Mucosa of stomach (tissue), 1 donor: ENCODE data around the gene ZNF394.

Experiments used
- H3K27me3 ChIP-seq: one replicate; pipeline ENCODE4 v1.7.0; 2013; ENCODE audit warnings: mild to moderate bottlenecking, low read length; ENCODE audit not compliant: control insufficient read depth, insufficient read depth
- H3K36me3 ChIP-seq: one replicate; pipeline ENCODE4 v1.7.0; 2013; ENCODE audit warnings: low read length; ENCODE audit not compliant: control insufficient read depth, insufficient read depth
- H3K4me1 ChIP-seq: one replicate; pipeline ENCODE4 v1.7.0; 2013; ENCODE audit warnings: mild to moderate bottlenecking, low read length; ENCODE audit not compliant: control insufficient read depth, insufficient read depth
- H3K4me3 ChIP-seq: one replicate; pipeline ENCODE4 v1.7.0; 2013; ENCODE audit warnings: low read length
- H3K9ac ChIP-seq: one replicate; pipeline ENCODE4 v1.7.0; 2013; ENCODE audit warnings: mild to moderate bottlenecking, low read length, moderate library complexity
- H3K9me3 ChIP-seq: one replicate; pipeline ENCODE4 v1.7.0; 2013; ENCODE audit warnings: mild to moderate bottlenecking, low read length, moderate library complexity; ENCODE audit not compliant: control insufficient read depth
- donor health status: Pancreatic carcinoma.

The ZNF394 gene

DNA sequence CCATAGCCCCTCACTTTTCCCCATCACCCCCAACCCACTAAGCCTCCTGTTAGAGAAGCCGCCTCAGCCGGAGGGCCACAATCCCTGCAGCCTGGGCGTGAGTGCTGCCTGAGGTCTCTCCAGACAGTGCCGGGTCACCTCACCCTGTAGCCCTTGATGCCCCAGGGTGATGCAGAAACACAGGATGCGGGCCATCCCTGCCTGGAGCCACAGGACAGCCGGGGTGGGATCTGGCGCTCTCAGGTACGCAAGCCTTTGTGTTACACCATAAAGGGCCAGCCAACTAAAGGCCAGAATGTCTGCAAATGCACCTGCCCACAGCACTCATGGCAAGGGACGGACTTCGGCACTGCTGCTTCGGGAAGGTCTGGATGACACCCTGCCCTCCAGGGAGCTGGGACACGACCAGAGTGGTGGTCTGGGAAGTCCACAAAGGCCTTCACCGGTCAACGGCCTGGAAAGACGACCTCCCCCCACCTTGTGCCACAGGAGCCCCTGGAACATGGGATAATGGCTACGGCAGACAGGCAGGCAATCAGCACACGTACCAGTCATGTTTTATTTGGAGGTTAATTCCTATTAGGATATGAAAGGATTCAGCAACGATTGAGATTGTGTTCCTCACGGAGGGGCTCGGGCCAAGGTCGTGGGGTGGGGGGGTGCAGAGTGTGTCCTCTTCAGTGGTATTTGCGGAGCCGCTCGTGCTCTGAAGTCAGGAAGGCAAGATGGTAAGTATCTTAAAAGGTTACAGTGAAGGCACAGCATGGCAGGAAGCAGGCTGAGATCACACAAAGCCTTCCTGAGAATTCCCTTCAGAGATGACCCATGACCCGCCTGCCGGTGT lies 42.2 kb downstream of the ZNF394 start:
- H3K9me3 ChIP-seq: no peaks in the 10 kb centered on the region
- H3K27me3 ChIP-seq: no peaks in the 10 kb centered on the region
- H3K4me3 ChIP-seq: no peak overlapping the region
- H3K4me1 ChIP-seq: no peaks in the 10 kb centered on the region
- no peak overlapping the region for H3K9ac ChIP-seq
- H3K36me3 ChIP-seq: peaks cover 22% of the 10 kb centered on the region

- Histone ChIP-seq H3K4me3 (no peak overlapping the region), H3K9me3 (no peaks in the 10 kb centered on the region), H3K4me1 (no peaks in the 10 kb centered on the region), H3K27me3 (no peaks in the 10 kb centered on the region), H3K9ac (no peak overlapping the region), H3K36me3 (peaks cover 22% of the 10 kb centered on the region)
These were observed 42.9 kb downstream of the ZNF394 start for GRCh38 chr7:99457050-99457649.

- H3K9ac ChIP-seq: no peak overlapping the region
- no peak overlapping the region for H3K4me3 ChIP-seq
- no peaks in the 10 kb centered on the region for H3K27me3 ChIP-seq
- peaks cover 22% of the 10 kb centered on the region for H3K36me3 ChIP-seq
- no peaks in the 10 kb centered on the region for H3K9me3 ChIP-seq
- no peaks in the 10 kb centered on the region for H3K4me1 ChIP-seq
These were observed 43.8 kb downstream of the ZNF394 start for GRCh38 chr7:99456288-99456687.

DNA sequence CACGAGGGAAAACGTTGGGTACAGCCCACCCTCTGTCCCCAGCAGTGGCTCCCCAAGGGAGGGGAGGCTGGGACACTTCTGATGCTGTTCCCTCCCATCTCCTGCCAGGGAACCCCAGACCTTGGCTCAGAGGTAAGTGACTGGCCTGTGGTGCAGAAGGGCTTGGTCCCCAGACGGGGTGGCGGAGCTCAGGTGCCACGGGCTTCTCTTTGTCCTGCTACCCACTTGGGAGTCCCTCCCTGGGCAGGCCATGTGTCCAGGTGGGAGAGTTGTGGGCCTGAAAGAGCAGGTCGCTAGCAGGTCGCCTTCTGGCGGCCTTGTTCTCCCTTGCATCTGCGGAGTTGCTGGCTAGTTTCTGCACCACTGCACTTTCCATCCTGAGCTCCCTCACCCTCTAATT lies 44.2 kb downstream of the ZNF394 start:
- H3K27me3 ChIP-seq: no peaks in the 10 kb centered on the region
- no peaks in the 10 kb centered on the region for H3K9me3 ChIP-seq
- H3K4me1 ChIP-seq: no peaks in the 10 kb centered on the region
- H3K36me3 ChIP-seq: peaks cover 24% of the 10 kb centered on the region
- H3K4me3 ChIP-seq: no peak overlapping the region
- no peak overlapping the region for H3K9ac ChIP-seq

DNA sequence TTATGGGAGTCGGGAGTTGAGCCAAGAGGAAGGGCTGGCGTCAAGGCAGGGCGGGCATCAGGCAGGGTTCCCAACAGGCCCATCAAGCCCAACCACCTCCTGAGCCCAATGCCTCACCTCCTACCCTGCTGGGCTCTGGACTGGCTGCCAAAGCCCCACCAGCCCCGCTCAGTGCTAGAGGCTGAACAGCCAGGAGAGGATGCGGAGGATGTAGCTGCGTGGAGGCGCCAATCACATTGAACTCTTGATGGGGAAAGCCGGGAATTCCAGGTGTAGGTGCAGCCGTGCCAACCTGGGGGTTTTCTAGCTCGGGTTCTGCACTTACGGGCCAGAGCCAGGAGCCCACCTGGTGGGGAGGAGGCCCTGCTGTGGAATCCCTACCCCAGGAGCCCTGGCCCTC lies 47.0 kb downstream of the ZNF394 start:
- Histone ChIP-seq H3K4me1 (no peaks in the 10 kb centered on the region), H3K27me3 (no peaks in the 10 kb centered on the region), H3K9me3 (no peaks in the 10 kb centered on the region), H3K36me3 (peaks cover 28% of the 10 kb centered on the region), H3K4me3 (no peak overlapping the region), H3K9ac (no peak overlapping the region)

DNA sequence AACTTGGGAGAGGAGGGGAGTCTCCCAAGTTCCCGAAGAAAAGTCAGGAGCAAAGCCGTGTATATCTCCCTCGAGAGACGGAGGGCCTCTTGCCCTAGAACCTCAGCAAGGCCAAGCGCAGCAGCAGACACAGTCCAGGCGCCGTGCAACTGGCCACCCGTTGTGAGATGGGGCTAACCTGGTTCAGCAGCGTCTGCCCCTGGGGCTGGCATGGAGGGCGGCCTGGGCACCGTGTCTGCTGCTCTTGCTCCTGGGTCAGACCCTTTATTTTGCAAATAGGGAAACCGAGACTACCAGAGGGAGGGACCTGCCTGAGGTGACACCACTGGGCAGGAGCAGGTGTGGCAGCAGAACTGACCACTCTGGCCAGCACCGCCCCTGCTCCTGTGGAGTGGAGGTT lies 47.5 kb downstream of the ZNF394 start:
- Histone ChIP-seq H3K4me3 (no peak overlapping the region), H3K9me3 (no peaks in the 10 kb centered on the region), H3K4me1 (no peaks in the 10 kb centered on the region), H3K36me3 (peaks cover 23% of the 10 kb centered on the region), H3K9ac (no peak overlapping the region), H3K27me3 (no peaks in the 10 kb centered on the region)

DNA sequence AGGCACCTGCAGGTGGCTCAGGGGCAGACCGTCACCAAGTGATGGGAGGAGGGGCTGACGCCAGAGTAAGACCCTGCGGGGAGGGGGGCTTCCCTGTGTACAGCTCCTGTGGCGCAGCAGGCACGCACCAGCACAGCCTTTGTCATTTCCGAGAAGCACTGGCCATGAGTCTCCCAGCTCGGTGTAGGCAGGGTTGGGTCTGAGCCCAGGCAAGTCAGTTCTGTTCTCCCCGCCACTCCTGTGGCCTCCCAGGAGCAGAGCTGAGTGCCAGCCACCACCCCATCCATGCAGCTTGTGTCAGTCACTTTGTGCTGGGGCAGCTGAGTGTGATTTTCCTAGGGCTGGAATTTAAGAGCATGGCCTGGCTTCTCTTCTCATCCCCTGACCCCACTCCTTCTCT lies 48.1 kb downstream of the ZNF394 start:
- peaks cover 22% of the 10 kb centered on the region for H3K36me3 ChIP-seq
- H3K27me3 ChIP-seq: no peaks in the 10 kb centered on the region
- H3K9ac ChIP-seq: no peak overlapping the region
- no peaks in the 10 kb centered on the region for H3K4me1 ChIP-seq
- H3K4me3 ChIP-seq: no peak overlapping the region
- no peaks in the 10 kb centered on the region for H3K9me3 ChIP-seq

DNA sequence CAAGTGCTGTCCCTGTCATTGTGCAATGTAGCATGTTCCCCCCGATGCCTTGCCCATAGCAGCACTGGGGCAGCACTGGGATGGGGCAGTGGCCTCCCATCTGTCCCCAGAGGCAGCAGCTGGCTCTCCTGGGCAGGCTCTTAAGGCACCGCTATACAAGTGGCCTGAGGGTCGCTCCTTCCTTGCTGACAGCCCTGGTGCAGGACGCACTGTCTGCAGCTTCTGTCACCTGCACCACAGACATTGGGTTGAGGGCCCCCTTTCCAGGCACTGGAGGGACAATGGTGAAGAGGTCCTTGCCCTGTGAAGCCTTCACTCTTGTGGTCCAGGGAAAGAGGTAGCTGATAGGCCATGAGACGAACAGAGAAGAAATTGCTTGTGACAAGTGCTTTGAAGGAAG lies 50.8 kb downstream of the ZNF394 start:
- no peaks in the 10 kb centered on the region for H3K27me3 ChIP-seq
- H3K4me3 ChIP-seq: no peak overlapping the region
- peaks cover 14% of the 10 kb centered on the region for H3K36me3 ChIP-seq
- no peaks in the 10 kb centered on the region for H3K9me3 ChIP-seq
- H3K9ac ChIP-seq: no peak overlapping the region
- H3K4me1 ChIP-seq: no peaks in the 10 kb centered on the region

GRCh38 chr7:99448855-99449254 lies 51.2 kb downstream of the ZNF394 start:
- H3K9me3 ChIP-seq: no peaks in the 10 kb centered on the region
- H3K4me1 ChIP-seq: no peaks in the 10 kb centered on the region
- no peak overlapping the region for H3K9ac ChIP-seq
- H3K27me3 ChIP-seq: no peaks in the 10 kb centered on the region
- no peak overlapping the region for H3K4me3 ChIP-seq
- peaks cover 14% of the 10 kb centered on the region for H3K36me3 ChIP-seq

GRCh38 chr7:99447943-99448342 lies 52.1 kb downstream of the ZNF394 start:
- no peak overlapping the region for H3K9ac ChIP-seq
- H3K4me1 ChIP-seq: no peaks in the 10 kb centered on the region
- peaks cover 14% of the 10 kb centered on the region for H3K36me3 ChIP-seq
- no peak overlapping the region for H3K4me3 ChIP-seq
- H3K9me3 ChIP-seq: no peaks in the 10 kb centered on the region
- no peaks in the 10 kb centered on the region for H3K27me3 ChIP-seq

GRCh38 chr7:99446096-99446495 lies 54.0 kb downstream of the ZNF394 start:
- H3K9ac ChIP-seq: no peak overlapping the region
- no peak overlapping the region for H3K4me3 ChIP-seq
- no peaks in the 10 kb centered on the region for H3K9me3 ChIP-seq
- H3K4me1 ChIP-seq: no peaks in the 10 kb centered on the region
- H3K36me3 ChIP-seq: peaks cover 14% of the 10 kb centered on the region
- no peaks in the 10 kb centered on the region for H3K27me3 ChIP-seq
